PFSK-1 (cell line): ENCODE results near the gene BPIFA1.

Source experiments
- POLR2AphosphoS5 ChIP-seq: IDR thresholded peaks from 2 replicates; pipeline ENCODE4 v1.6.1; 2012; ENCODE audit warnings: low read depth, mild to moderate bottlenecking, control low read depth, low read length, moderate library complexity
- SIN3A ChIP-seq: IDR thresholded peaks from 2 replicates; pipeline ENCODE4 v1.6.1; 2012; ENCODE audit warnings: mild to moderate bottlenecking, low read length, moderate library complexity, borderline replicate concordance; ENCODE audit not compliant: insufficient read depth
- TF ChIP-seq, protein P1 (sequence below), 2 experiments: IDR thresholded peaks; 2 replicates each; pipeline versions ENCODE4 v1.6.1 to v1.8.0; 2011 to 2012; ENCODE audit warnings: low read depth in 2 of 2, low read length in 2 of 2, control low read depth in 1 of 2, inconsistent platforms in 1 of 2, mild to moderate bottlenecking in 1 of 2, moderate library complexity in 1 of 2; ENCODE audit not compliant: insufficient read depth in 1 of 2

DNA sequence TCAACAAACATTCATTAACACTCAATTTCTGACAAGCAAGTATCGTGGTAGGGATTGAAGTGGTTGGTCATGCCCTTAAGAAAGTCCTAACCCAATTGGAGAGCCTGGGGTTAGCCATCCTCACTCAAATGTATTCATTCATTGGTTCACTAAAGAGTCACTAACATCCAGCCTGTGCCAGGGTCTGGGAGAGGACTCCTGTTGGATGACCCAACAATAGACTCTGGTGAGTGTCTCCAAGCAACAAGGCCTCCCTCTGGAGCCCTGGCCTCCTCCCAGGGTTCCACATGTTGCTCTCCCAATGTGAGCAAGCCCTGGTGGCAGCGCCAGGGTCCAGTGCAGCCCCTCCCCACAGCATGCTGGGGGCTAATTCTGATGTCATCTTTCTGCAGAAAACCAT lies 18.7 kb upstream of the BPIFA1 start, which contains the start of gene BPIFA3:
- TF ChIP-seq POLR2AphosphoS5 (no peak), SIN3A (no peak)
- TF ChIP-seq, protein P1, sequence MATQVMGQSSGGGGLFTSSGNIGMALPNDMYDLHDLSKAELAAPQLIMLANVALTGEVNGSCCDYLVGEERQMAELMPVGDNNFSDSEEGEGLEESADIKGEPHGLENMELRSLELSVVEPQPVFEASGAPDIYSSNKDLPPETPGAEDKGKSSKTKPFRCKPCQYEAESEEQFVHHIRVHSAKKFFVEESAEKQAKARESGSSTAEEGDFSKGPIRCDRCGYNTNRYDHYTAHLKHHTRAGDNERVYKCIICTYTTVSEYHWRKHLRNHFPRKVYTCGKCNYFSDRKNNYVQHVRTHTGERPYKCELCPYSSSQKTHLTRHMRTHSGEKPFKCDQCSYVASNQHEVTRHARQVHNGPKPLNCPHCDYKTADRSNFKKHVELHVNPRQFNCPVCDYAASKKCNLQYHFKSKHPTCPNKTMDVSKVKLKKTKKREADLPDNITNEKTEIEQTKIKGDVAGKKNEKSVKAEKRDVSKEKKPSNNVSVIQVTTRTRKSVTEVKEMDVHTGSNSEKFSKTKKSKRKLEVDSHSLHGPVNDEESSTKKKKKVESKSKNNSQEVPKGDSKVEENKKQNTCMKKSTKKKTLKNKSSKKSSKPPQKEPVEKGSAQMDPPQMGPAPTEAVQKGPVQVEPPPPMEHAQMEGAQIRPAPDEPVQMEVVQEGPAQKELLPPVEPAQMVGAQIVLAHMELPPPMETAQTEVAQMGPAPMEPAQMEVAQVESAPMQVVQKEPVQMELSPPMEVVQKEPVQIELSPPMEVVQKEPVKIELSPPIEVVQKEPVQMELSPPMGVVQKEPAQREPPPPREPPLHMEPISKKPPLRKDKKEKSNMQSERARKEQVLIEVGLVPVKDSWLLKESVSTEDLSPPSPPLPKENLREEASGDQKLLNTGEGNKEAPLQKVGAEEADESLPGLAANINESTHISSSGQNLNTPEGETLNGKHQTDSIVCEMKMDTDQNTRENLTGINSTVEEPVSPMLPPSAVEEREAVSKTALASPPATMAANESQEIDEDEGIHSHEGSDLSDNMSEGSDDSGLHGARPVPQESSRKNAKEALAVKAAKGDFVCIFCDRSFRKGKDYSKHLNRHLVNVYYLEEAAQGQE (IDR thresholded peaks at IDR 0.05; ENCODE audit: insufficient read depth in 1 of 2, low read depth in 2 of 2, low read length in 2 of 2) = no peak
